GM21515 (cell line): ENCODE data around the gene MBNL2.

Experiments used
- ATAC-seq: cut with Tn5 transposase; IDR thresholded peaks from one replicate; pipeline ENCODE4 v1.9.1; 2021; ENCODE audit not compliant: unreplicated experiment

Gene MBNL2

DNA sequence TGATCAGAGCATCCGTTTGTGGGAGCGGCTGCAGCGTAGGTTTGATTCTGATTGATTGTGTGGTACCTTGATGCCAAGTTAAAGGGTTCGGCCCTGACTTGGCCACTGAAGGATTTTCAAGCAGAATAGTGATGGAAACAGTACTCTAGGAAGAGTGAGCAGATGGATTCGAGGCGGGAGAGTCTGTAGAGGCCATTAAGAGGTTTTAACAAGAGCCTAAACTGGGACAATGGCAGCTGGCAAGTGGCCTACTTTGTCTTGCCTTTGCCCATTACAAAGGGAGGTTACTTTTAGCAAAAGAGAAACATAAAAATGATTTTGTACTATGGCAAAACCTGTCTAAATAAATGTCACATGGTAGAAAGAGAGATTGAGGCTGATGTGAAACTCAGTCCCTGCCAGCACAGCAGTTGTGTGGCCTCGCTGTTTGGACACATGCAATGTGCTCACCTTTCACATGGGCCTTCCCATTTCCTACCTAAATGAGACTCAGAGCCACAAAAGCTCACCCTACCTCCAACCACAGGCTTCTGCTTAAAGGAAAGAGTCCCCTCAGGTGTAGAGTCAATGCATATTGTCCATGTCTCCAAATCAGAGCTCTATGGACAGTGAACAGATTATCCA is 149.5 kb downstream of the MBNL2 start:
- ATAC-seq = no peak

DNA sequence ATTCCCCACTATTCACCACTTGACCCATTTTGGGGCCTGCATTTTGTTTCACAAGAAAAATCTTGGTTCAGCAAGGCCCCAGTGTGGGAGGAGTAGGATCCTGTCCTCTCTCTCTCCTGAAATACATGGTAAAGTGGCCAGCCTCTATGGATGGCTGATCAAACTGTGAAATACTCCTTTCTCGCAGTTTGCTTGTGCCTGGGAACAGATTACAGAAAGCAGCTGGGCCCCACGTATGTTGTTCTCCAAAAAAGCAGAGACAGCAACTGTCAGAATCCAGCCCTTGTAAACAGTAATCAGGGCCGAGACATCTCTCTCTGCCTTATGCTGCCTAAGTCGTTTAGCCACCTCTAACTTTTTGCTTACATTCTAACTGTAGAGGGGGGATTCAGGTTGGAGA is 150.8 kb downstream of the MBNL2 start:
- no peak for ATAC-seq

DNA sequence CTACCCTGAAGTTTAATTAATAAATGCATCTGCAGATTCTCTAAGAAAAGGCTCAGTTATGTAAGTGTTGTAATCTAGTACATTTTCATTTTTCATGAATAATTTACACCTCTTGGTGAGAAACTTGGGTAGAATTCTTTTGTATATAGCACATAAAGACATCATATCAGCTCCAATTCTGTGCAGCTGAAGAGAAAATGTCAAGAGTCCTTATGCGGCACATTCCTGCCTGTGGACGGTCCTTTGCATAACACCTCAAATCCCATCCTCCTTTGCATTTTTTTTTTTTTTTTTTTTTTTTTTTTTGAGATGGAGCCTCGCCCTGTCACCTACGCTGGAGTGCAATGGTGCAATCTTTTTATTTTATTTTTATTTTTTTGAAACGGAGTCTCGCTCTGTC is 151.7 kb downstream of the MBNL2 start:
- ATAC-seq = no peak

DNA sequence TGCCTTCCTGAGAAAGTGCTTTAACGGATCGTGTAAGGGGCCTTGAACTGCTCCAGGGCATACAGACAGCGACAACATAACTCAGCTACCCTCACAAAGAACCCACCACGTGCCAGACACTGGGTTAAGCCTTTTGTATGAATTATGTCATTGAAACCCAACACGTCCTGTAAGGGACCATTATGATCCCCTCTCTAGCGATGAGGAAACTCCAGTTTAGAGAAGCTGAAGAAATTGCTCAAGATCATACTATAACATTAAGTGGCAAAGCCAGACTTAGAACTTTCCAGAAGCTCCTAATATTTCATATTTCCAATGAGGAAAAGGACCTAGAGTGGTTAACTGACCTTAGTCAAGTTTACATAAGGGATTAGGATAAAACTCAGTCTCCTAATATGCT is 154.8 kb downstream of the MBNL2 start:
- no peak for ATAC-seq

DNA sequence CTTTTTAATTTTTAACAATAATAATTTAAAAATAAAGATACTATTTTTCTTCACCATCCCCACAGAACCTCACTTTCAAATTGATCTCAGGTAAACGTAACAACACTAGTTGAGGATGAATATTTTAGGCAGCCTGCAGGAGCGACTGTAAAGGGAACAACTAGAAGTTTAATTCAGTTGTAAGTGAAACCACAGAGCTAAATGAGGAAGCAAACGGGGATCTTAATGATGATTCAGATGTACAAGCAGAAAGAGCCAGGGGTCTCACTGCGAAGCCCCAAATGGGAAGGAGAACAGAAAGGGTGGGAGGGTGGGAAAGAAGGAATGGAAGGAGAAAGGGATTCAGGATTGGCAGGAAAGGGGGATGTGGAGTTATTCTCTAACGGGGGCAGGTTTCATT is 157.3 kb downstream of the MBNL2 start:
- ATAC-seq = no peak

DNA sequence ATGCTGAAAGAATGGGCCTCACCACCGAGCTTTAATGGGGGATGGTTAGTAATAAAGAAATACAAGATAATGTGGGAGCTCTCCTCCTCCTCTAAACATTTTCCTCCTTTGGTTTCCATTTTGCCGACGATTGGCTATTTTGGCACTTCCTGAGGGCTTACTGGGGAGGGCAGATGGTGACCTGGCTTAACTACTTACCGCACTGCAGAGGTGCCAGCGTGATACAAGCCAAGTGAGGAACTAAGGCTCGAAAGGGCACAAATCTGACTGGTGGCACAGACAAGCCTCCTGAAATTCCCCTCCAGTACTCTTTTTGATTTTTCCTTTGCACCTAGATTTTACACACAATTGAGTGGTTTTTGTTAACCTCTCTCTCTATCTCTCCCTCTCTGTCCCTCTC is 158.6 kb downstream of the MBNL2 start:
- no peak for ATAC-seq

DNA sequence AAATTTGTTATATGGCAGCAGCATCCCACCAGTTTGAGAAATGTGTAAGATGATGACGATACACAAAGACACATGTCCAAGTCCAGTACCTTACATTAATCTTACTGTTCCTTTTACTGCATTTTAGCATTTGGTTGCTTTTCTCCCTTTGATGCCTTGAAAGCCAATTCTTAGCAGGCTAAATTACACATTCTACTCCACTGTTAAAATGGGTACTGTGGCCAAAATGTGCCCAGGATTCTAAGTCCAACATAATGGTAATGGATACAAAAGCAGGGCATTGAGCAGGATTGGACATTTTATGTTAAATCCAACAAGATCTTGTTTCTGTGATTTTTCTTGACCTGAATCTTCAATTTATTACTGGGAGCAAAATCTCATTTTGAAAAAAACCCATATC is 159.1 kb downstream of the MBNL2 start:
- ATAC-seq = no peak

DNA sequence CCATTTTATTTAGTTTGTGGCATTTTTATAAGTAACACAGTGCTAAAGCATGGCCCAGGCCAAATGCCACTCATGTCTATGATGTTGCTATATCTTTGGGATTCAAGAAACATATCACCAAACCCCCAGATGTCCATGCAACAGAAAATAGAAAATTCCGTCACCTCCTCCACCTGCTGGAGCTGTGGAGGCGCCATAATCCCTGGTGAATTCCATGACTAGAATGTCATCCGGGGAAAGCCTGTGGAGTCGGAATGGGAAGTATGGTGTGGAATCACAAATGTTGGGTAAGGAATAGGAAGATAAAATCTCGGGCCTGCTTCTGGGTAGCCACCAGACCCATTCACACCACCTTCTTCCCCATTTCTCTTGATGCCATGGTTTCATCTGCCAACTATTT is 160.1 kb downstream of the MBNL2 start:
- no peak for ATAC-seq

DNA sequence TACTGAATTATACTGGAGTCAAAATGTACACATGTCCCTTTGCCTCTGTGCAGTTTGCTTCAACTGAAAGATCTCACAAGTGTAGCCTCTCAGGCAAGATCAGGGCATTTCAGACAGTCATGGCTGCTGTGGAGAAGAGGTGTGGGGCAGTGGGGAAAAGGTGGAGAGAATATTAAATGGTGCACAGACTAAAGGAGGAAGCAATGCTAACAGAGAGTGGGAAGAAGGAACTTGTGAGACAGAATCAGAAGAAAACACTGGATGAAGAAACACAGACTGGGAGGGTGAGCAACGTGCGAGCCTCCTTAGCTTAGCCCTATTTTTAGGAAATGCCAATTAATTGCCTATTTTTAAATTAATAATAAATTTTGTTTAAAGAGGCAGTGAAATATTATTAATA is 162.2 kb downstream of the MBNL2 start:
- ATAC-seq = no peak

DNA sequence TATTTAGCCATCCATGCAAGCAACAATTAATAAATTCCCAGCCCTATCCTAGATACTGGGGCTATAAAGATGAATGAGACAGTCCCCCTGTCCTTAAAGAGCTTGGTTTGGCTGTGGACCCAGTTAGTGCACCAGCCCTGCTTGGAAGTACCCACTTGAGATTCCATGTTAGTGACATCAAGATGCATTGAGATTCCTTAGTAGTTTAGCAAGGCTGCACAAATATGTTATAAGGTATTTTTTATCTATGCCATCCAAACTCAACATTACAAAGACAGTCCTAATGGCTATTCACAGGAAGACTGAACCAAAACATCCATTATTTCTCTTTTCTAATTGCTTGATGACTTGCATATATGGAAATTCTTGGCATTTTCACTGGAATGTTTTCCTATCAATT is 163.0 kb downstream of the MBNL2 start:
- no peak for ATAC-seq

DNA sequence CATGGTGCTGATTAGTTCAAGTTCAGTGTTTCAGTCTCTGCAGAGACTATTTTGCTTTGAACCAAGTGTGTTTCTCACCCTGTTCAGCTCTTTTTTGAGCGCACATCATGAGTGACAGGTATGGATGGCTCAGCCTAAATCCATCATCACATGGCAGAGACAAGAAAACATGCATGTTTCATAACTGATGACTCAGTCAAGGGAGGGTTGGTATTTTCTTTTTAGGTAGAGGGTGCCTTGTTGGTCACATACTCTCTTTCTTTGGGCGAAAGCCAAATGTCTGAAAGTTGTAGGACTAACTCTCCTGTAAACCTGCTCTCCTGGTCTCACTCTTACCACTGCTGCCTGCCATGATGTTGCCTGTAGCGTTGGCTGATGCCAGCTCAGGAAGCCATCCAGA is 163.7 kb downstream of the MBNL2 start:
- ATAC-seq = no peak

DNA sequence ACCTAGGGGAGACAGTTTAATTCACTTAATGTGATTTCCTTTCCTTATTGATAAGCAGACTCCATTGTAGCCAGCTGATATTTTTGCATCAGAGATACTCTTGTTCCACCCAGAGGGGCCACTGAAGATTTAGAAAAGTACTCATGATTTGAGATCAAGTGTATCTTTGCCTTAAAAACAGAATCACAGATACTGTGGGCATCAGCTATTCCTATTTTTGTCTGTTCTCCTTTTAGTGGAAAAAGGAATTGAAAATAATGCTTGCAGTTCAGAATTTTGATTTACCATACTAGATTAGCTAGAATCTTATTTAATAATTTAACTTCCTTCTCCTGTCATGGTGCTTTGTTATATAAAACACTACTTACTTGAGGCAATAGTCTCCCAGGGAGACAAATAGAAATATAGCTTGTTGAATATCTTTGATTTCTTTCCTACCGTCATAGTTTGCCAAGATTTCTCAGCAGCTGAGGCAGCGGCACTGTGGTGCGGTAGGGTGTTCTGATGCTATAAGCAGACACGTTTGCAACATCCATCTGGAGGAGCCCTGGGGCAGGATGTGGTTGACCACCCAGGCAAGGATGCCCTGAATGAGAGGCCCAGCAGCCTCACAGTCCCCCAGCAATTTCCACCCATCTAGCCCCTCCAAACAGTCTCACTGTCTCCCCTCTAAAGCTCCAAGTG is 164.8 kb downstream of the MBNL2 start:
- no peak for ATAC-seq

DNA sequence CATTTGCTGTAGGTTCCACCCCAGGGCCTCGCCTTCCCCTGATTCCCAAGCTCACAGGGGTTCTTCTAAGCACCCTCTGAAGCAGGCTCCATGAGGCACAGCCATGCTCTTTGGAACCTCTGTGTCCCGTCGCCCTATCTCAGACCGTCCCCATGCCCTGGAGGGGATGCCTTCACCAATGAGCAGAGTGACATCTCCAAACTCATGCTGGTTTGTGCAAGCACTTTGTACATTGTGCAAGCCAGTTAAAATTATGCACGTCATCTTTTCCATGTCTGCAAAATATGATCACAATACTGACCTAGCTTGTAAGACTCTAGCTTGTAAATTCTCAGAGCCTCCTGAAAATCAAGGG is 165.3 kb downstream of the MBNL2 start:
- ATAC-seq = no peak

DNA sequence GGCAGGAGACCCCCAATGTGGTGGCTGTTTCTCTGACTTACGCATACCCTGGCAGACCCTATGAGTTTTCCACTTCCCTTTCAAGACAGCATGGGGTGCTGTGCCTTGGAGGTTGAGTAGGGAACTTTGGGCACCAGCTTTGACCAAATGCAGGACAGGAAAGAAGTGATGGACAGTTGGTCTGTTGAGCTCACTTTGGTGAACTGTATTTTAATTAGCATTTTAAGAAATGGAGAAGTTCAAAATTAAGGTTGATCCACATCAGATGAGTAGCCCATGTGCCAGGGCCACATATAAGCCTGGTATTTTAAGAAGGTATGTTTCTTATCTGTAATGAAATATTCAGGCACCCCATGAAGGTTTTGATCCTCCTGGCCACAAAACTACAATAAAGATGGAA is 165.8 kb downstream of the MBNL2 start:
- no peak for ATAC-seq

DNA sequence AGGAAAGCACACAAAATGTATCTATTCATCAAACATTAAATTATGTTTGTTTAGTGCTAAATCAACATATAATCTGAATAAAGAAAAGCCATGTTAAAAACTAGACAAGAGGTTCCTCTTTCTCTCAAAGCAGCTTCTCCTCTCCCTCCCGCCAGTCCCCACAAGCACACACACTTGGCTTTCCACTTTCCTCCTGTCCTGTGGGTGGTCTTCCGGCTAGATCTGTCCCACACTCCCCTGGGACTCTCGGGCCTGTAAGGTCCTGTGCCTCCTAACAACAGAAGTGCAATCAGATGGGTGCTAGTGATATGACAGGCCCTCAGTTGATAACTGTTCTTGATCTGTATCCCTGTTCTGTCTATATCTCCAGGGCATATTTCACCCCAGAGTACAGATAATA is 166.2 kb downstream of the MBNL2 start:
- no peak for ATAC-seq

DNA sequence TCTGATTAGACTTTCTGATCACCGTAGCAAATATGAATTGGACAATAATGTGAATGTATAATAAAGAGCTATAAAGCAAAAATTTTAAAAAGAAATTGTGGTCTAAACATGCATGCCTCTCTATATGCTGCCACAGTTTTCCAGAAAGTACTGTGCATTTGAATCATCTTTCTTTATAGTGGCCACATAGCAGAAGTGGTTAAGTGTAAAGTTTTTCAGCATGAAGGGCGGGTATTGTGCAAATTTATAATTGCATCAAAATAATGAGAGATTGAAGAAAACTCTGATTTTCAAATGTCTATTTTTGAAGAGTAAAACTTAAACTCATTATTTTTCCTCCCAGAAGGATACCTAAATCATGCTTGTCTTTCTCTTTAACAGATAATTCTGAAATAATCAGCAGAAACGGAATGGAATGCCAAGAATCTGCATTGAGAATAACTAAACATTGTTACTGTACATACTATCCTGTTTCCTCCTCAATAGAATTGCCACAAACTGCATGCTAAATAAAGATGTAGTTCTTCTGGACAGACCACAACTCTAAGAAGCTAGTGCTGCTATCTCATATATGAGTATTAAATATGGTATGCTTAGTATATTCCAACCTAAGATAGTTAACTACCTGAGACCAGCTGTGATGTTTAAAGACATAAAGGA is 168.9 kb downstream of the MBNL2 start:
- ATAC-seq = no peak

DNA sequence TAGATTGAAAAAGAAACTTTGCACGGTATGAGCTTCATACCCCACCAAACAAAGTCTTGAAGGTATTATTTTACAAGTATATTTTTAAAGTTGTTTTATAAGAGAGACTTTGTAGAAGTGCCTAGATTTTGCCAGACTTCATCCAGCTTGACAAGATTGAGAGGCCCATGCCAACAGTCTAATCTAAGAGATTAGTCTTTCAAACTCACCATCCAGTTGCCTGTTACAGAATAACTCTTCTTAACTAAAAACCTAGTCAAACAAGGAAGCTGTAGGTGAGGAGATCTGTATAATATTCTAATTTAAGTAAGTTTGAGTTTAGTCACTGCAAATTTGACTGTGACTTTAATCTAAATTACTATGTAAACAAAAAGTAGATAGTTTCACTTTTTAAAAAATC is 169.9 kb downstream of the MBNL2 start:
- no peak for ATAC-seq

DNA sequence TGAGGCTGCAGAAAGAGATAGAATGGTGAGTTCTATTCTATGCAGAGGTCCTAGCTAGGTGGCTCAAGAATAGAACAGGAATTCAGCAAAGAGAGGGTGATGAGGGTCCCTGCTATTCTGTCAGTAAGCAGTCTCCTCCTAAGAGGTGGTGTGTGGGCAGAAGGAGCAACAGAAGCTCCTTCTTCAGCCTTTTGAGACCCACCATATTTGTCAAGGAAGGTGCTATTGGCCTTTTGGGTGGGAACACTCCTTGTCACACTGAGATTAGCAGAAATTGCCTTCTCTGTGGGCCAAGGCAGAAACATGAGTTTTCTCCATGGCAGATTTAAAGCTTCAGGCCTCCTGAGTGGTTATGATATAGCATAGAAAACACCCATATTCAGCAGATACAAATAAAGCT is 172.4 kb downstream of the MBNL2 start:
- ATAC-seq = no peak

DNA sequence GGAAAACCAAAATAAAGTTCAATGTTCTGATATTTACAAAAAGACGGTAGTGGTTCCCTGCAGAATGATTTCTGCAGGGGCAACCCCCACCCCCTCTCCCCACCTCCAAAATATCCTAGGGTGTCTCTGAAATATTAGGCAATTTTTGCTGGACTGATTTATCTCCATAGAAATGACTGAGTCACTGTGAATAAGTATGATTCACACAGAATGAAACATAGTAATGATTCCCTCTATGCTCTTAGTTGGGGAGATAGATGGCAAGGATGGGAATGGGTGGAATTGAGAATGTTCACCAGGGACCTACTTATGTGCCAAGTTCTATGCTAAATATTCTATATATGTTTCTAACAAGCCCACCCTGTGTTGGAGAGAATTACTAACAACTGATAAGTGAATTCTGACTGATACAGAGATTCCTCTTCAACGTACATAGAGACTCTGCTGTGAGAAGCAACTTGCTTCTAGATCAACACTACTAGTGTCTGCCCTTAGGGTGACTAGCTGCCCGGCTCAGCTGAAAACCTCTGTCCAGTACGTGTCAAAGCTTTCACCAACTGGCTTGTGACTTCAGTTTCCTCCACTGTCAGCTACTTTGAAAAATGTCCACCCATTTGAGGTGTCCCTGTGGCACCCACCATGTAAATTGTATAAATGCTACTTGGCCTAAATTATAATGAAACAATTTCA is 173.5 kb downstream of the MBNL2 start:
- no peak for ATAC-seq

DNA sequence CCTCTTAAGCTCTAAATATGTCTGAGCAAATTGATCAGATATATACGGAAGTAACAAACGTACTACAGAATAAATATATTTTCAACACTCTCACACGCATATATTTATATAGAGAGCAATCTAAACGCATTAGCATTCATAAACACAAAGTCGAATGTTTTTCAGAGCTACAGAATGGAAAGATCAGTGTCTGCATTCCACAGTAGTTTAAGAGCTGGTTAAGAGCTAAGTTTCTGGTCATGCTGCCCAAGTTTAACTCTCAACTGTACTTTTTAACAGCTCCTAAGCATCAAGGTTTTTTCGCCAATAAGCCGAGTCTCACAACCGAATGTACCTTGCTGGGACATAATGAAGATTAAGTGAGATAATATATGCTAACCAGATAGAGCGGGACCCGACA is 175.1 kb downstream of the MBNL2 start:
- ATAC-seq = no peak

DNA sequence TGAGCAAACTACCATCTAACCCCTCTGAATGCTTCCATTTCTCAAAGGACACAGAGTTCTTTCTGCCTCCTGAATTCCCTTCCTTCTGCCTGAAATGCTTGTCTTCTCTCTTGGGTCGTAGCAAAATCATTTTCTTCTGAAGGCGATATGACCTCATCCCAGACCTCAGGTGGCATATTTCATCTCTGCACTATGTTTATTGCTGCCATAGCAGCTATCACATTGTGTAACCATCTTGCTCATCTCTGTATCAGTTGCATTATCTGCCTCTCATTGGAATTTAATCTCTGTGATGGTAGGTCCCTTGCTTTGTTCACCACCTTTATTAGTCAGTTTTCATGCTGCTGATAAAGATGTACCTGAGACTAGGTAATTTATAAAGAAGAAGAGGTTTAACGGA is 179.3 kb downstream of the MBNL2 start:
- ATAC-seq = no peak
